Measurements from ENCODE around the gene AOPEP. TPM values are rescaled to one million over a fixed set of nuclear protein-coding genes. Genes with fewer than 3 reads are reported as not detected.

AOPEP gene
- total and polyA plus RNA-seq, 2 of the 13 experiments (the other 11 are each of a cell fraction or from before 2014, with no cell fraction given), result 22.2 to 41.6 TPM

DNA sequence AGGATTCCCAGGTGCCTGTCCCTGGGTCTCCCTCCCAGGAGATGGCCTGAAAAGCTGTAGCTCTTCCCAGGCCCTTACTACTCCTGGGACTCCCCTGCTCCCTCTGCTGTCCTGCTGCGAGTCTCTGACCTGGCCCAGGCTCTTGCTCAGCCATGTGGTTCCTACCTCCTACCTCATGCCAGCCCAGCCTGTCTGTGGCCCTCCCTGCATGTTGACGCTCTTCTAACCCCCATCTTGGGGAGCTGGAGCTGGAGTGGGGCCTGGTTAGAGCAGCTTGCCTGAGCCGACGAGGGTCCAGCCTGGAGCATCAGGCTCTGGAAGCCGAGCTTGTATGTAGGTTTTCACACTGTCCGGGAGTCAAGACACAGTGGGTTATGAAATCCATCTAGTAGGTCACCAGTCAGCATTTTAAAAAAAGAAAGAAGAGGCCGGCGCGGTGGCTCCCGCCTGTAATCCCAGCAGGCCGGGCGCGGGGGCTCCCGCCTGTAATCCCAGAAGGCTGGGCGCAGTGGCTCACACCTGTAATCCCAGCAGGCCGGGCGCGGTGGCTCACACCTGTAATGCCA is 346.6 kb downstream of the AOPEP start (continued):
- TF ChIP-seq, protein P1, sequence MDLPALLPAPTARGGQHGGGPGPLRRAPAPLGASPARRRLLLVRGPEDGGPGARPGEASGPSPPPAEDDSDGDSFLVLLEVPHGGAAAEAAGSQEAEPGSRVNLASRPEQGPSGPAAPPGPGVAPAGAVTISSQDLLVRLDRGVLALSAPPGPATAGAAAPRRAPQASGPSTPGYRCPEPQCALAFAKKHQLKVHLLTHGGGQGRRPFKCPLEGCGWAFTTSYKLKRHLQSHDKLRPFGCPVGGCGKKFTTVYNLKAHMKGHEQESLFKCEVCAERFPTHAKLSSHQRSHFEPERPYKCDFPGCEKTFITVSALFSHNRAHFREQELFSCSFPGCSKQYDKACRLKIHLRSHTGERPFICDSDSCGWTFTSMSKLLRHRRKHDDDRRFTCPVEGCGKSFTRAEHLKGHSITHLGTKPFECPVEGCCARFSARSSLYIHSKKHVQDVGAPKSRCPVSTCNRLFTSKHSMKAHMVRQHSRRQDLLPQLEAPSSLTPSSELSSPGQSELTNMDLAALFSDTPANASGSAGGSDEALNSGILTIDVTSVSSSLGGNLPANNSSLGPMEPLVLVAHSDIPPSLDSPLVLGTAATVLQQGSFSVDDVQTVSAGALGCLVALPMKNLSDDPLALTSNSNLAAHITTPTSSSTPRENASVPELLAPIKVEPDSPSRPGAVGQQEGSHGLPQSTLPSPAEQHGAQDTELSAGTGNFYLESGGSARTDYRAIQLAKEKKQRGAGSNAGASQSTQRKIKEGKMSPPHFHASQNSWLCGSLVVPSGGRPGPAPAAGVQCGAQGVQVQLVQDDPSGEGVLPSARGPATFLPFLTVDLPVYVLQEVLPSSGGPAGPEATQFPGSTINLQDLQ (CRISPR knock-in tag; IDR thresholded peaks at IDR 0.05), result 0 out of 2 replicates have a peak, but pooled peaks have one; percentile 37
- TF ChIP-seq, protein P2, sequence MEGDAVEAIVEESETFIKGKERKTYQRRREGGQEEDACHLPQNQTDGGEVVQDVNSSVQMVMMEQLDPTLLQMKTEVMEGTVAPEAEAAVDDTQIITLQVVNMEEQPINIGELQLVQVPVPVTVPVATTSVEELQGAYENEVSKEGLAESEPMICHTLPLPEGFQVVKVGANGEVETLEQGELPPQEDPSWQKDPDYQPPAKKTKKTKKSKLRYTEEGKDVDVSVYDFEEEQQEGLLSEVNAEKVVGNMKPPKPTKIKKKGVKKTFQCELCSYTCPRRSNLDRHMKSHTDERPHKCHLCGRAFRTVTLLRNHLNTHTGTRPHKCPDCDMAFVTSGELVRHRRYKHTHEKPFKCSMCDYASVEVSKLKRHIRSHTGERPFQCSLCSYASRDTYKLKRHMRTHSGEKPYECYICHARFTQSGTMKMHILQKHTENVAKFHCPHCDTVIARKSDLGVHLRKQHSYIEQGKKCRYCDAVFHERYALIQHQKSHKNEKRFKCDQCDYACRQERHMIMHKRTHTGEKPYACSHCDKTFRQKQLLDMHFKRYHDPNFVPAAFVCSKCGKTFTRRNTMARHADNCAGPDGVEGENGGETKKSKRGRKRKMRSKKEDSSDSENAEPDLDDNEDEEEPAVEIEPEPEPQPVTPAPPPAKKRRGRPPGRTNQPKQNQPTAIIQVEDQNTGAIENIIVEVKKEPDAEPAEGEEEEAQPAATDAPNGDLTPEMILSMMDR (CRISPR knock-in tag; IDR thresholded peaks at IDR 0.05), result peak; percentile 58
- TF ChIP-seq CREM (IDR thresholded peaks at IDR 0.05) (no peak), CREM (CRISPR knock-in tag; IDR thresholded peaks at IDR 0.05) (no peak), NFIB (CRISPR knock-in tag; IDR thresholded peaks at IDR 0.05; ENCODE audit: borderline replicate concordance) (no peak), NR2F6 (IDR thresholded peaks at IDR 0.05) (no peak), NR2F6 (CRISPR knock-in tag; IDR thresholded peaks at IDR 0.05) (no peak), RAD21 (CRISPR knock-in tag; IDR thresholded peaks at IDR 0.05) (peak; percentile 65), STAG1 (CRISPR knock-in tag; IDR thresholded peaks at IDR 0.05) (peak; percentile 52), ZNF468 (CRISPR knock-in tag; IDR thresholded peaks at IDR 0.05) (no peak), AGO2 (optimal IDR thresholded peaks at IDR 0.05; ENCODE audit: low read depth, low read length) (peak; percentile 58)
- TF ChIP-seq, protein P3, sequence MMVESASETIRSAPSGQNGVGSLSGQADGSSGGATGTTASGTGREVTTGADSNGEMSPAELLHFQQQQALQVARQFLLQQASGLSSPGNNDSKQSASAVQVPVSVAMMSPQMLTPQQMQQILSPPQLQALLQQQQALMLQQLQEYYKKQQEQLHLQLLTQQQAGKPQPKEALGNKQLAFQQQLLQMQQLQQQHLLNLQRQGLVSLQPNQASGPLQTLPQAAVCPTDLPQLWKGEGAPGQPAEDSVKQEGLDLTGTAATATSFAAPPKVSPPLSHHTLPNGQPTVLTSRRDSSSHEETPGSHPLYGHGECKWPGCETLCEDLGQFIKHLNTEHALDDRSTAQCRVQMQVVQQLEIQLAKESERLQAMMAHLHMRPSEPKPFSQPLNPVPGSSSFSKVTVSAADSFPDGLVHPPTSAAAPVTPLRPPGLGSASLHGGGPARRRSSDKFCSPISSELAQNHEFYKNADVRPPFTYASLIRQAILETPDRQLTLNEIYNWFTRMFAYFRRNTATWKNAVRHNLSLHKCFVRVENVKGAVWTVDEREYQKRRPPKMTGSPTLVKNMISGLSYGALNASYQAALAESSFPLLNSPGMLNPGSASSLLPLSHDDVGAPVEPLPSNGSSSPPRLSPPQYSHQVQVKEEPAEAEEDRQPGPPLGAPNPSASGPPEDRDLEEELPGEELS (CRISPR knock-in tag; IDR thresholded peaks at IDR 0.05), result no peak
- TF ChIP-seq, protein P4, sequence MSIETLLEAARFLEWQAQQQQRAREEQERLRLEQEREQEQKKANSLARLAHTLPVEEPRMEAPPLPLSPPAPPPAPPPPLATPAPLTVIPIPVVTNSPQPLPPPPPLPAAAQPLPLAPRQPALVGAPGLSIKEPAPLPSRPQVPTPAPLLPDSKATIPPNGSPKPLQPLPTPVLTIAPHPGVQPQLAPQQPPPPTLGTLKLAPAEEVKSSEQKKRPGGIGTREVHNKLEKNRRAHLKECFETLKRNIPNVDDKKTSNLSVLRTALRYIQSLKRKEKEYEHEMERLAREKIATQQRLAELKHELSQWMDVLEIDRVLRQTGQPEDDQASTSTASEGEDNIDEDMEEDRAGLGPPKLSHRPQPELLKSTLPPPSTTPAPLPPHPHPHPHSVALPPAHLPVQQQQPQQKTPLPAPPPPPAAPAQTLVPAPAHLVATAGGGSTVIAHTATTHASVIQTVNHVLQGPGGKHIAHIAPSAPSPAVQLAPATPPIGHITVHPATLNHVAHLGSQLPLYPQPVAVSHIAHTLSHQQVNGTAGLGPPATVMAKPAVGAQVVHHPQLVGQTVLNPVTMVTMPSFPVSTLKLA (IDR thresholded peaks at IDR 0.05), result peak; percentile 42
- TF ChIP-seq, protein P5, sequence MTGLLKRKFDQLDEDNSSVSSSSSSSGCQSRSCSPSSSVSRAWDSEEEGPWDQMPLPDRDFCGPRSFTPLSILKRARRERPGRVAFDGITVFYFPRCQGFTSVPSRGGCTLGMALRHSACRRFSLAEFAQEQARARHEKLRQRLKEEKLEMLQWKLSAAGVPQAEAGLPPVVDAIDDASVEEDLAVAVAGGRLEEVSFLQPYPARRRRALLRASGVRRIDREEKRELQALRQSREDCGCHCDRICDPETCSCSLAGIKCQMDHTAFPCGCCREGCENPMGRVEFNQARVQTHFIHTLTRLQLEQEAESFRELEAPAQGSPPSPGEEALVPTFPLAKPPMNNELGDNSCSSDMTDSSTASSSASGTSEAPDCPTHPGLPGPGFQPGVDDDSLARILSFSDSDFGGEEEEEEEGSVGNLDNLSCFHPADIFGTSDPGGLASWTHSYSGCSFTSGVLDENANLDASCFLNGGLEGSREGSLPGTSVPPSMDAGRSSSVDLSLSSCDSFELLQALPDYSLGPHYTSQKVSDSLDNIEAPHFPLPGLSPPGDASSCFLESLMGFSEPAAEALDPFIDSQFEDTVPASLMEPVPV (CRISPR knock-in tag; IDR thresholded peaks at IDR 0.05), result no peak
- TF ChIP-seq, protein P6, sequence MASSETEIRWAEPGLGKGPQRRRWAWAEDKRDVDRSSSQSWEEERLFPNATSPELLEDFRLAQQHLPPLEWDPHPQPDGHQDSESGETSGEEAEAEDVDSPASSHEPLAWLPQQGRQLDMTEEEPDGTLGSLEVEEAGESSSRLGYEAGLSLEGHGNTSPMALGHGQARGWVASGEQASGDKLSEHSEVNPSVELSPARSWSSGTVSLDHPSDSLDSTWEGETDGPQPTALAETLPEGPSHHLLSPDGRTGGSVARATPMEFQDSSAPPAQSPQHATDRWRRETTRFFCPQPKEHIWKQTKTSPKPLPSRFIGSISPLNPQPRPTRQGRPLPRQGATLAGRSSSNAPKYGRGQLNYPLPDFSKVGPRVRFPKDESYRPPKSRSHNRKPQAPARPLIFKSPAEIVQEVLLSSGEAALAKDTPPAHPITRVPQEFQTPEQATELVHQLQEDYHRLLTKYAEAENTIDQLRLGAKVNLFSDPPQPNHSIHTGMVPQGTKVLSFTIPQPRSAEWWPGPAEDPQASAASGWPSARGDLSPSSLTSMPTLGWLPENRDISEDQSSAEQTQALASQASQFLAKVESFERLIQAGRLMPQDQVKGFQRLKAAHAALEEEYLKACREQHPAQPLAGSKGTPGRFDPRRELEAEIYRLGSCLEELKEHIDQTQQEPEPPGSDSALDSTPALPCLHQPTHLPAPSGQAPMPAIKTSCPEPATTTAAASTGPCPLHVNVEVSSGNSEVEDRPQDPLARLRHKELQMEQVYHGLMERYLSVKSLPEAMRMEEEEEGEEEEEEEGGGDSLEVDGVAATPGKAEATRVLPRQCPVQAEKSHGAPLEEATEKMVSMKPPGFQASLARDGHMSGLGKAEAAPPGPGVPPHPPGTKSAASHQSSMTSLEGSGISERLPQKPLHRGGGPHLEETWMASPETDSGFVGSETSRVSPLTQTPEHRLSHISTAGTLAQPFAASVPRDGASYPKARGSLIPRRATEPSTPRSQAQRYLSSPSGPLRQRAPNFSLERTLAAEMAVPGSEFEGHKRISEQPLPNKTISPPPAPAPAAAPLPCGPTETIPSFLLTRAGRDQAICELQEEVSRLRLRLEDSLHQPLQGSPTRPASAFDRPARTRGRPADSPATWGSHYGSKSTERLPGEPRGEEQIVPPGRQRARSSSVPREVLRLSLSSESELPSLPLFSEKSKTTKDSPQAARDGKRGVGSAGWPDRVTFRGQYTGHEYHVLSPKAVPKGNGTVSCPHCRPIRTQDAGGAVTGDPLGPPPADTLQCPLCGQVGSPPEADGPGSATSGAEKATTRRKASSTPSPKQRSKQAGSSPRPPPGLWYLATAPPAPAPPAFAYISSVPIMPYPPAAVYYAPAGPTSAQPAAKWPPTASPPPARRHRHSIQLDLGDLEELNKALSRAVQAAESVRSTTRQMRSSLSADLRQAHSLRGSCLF (CRISPR knock-in tag; IDR thresholded peaks at IDR 0.05; ENCODE audit: borderline replicate concordance), result no peak
